ENCODE results near the gene GABBR2. TPM values are rescaled to one million over a fixed set of nuclear protein-coding genes. Genes with fewer than 3 reads are reported as not detected.

Gene GABBR2
- total and polyA plus RNA-seq, 2 of the 8 experiments (the other 6 are each of a cell fraction or from before 2014, with no cell fraction given), result 0.50 to 1.2 TPM

DNA sequence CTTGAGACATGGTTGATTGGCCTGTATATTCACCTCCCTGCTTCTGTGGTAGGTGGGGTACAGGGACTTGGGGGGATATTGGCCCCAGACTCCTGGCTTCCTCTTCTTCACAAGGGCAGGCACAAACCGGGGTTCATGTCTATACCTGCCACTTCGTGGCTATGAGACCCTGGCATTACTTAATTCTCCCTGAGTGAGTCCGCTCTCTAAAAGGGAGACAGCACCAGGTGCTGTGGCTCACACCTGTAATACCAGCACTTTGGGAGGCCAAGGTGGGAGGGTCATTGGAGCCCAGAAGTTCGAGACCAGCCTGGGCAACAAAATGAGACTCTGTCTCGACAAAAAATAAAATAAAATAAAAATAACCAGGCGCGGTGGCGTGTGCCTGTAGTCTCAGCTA is 178.5 kb downstream of the GABBR2 start:
- H2BK20ac ChIP-seq (ENCODE audit: low read length), result no peak overlapping the region
- H3K18ac ChIP-seq (ENCODE audit: extremely low read depth, low read length), result no peak overlapping the region
- no peak overlapping the region for H4K5ac ChIP-seq (ENCODE audit: insufficient read length, low read depth, low read length)
- H3K79me1 ChIP-seq (ENCODE audit: low read depth, low read length), result no peaks in the 10 kb centered on the region
- H3K4me2 ChIP-seq (ENCODE audit: insufficient read depth in 1 of 2, low read depth in 2 of 2, low read length in 2 of 2), result no peak overlapping the region
- H3K4me1 ChIP-seq (replicated peaks in 1 of 4; ENCODE audit: control insufficient read depth in 3 of 4, insufficient read depth in 4 of 4, low read length in 3 of 4), result no peaks in the 10 kb centered on the region
- H3K9me3 ChIP-seq (ENCODE audit: insufficient read depth in 2 of 2, low read depth in 1 of 2, low read length in 1 of 2), result no peaks in the 10 kb centered on the region
- H3K14ac ChIP-seq (ENCODE audit: insufficient read length), result no peak overlapping the region
- no peaks in the 10 kb centered on the region for H4K20me1 ChIP-seq (replicated peaks in 1 of 2; ENCODE audit: control insufficient read depth in 1 of 2, insufficient read depth in 2 of 2, low read length in 2 of 2)
- H2BK15ac ChIP-seq (ENCODE audit: low read length), result no peak overlapping the region
- H2AFZ ChIP-seq (ENCODE audit: low read length), result no peak overlapping the region
- H2BK5ac ChIP-seq (ENCODE audit: low read depth, low read length), result no peak overlapping the region
- ChIA-PET POLR2A (ENCODE audit: partially characterized antibody) (no interaction called here), CTCF (ENCODE audit: partially characterized antibody) (interaction anchor here (1.2 kb wide), 1 partner anchor 215 kb away, joined by 4 read pairs; no protein-coding TSS in a partner anchor)
- WGBS, 2 experiments (ENCODE audit: extremely low coverage in 1 of 2, insufficient coverage in 1 of 2, insufficient read length in 1 of 2, insufficient replicate concordance in 2 of 2, low coverage in 1 of 2, low lambda C conversion rate in 2 of 2, missing lambda C conversion rate in 1 of 2), result 76% methylated on average over 8 of the region's 8 CpGs; no CpG with 5 or more reads in 1 of the 2 experiments
- DNase-seq (ENCODE audit: low read depth in 1 of 2, low spot score in 2 of 2), result no peak
- no peak overlapping the region for H4K91ac ChIP-seq (replicated peaks; ENCODE audit: insufficient read length, low read length)
- no peaks in the 10 kb centered on the region; a peak in 1 of 7 replicates for H3K27me3 ChIP-seq (replicated peaks in 1 of 4; ENCODE audit: control insufficient read depth in 3 of 4, extremely low read depth in 1 of 4, insufficient read depth in 3 of 4, low read length in 3 of 4)
- H3K56ac ChIP-seq (replicated peaks; ENCODE audit: insufficient read length, low read depth, low read length), result no peak overlapping the region
- no peak overlapping the region for H3K4me3 ChIP-seq (ENCODE audit: extremely low read depth in 1 of 4, insufficient read depth in 2 of 4, low read depth in 3 of 4, low read length in 4 of 4)
- FAIRE-seq, result no peak
- no peaks in the 10 kb centered on the region; the same call in 1 of the 2 replicates for H3K23me2 ChIP-seq (ENCODE audit: low read depth, low read length)
- no peak overlapping the region for H3K23ac ChIP-seq (ENCODE audit: insufficient read length)
- no peak overlapping the region for H2BK12ac ChIP-seq (ENCODE audit: low read depth, low read length)
- H3K9ac ChIP-seq (replicated peaks in 1 of 4; ENCODE audit: extremely low read depth in 1 of 4, low read depth in 3 of 4, low read length in 3 of 4), result no peak overlapping the region
- no peaks in the 10 kb centered on the region for H3K36me3 ChIP-seq (ENCODE audit: control insufficient read depth in 2 of 4, insufficient read depth in 4 of 4, low read length in 3 of 4)
- H2BK120ac ChIP-seq (replicated peaks; ENCODE audit: low read depth, low read length), result no peak overlapping the region
- H3K79me2 ChIP-seq (ENCODE audit: control insufficient read depth in 1 of 2, insufficient read depth in 2 of 2, low read length in 2 of 2), result no peaks in the 10 kb centered on the region
- no peak overlapping the region for H3K4ac ChIP-seq (replicated peaks; ENCODE audit: insufficient read length, low read depth, low read length)
- H3K27ac ChIP-seq (ENCODE audit: low read depth, low read length), result no peak overlapping the region
- H4K8ac ChIP-seq (ENCODE audit: extremely low read depth, insufficient read depth, low read length), result no peak overlapping the region
- H2AK5ac ChIP-seq (ENCODE audit: low read depth, low read length), result no peak overlapping the region
- TF ChIP-seq SIRT6 (IDR thresholded peaks at IDR 0.05; ENCODE audit: low read length), result no peak
- no peak for TF ChIP-seq YY1 (IDR thresholded peaks at IDR 0.05; ENCODE audit: low read depth, low read length)
- TF ChIP-seq EZH2 (IDR thresholded peaks at IDR 0.05; ENCODE audit: low read depth, low read length, severe bottlenecking), result no peak
- TF ChIP-seq RBBP5 (IDR thresholded peaks at IDR 0.05; ENCODE audit: borderline replicate concordance, low read depth, low read length), result no peak
- TF ChIP-seq TAF1 (IDR thresholded peaks at IDR 0.05; ENCODE audit: low read depth, low read length), result no peak
- no peak for TF ChIP-seq RAD21 (IDR thresholded peaks at IDR 0.05 in 1 of 2, conservative IDR thresholded peaks at IDR 0.05 in 1 of 2; ENCODE audit: low read depth in 2 of 2, low read length in 2 of 2)
- no peak for TF ChIP-seq TEAD4 (IDR thresholded peaks at IDR 0.05; ENCODE audit: low read depth, low read length)

Measured in H1 (cell line).